RWPE2 (cell line): ENCODE data around the gene PPP2R2D.
"Not testable (repeated sequence)": the region's sequence is repeated elsewhere in the genome, so short reads cannot be mapped to it uniquely, and the experiment has no call there.

Experiments used
- ATAC-seq: fragments of 200-7000 bp; cut with Tn5 transposase; 3 replicates; pipeline ENCODE4 v1.9.1; 2021; ENCODE audit warnings: low read depth
- DNase-seq: peaks from one replicate; pipeline ENCODE4 v3.0.0-alpha.2; 2020; ENCODE audit warnings: low spot score
- H3K27ac ChIP-seq: fragments of 450-650 bp; 2 replicates; pipeline ENCODE4 v1.5.1; 2017; ENCODE audit warnings: mild to moderate bottlenecking; ENCODE audit not compliant: poor library complexity, severe bottlenecking
- H3K27me3 ChIP-seq: fragments of 250-450 bp; sonication (Bioruptor Pico); 2 replicates; pipeline ENCODE4 v1.5.1; 2021; ENCODE audit warnings: mild to moderate bottlenecking, moderate library complexity; ENCODE audit not compliant: insufficient read depth, poor library complexity, severe bottlenecking
- H3K36me3 ChIP-seq: fragments of 250-450 bp; sonication (Bioruptor Pico); 2 replicates; pipeline ENCODE4 v1.5.1; 2020; ENCODE audit warnings: low read depth, mild to moderate bottlenecking, moderate library complexity
- H3K4me1 ChIP-seq: fragments of 250-450 bp; sonication (Bioruptor Pico); 2 replicates; pipeline ENCODE4 v1.5.1; 2021; ENCODE audit warnings: mild to moderate bottlenecking, moderate library complexity; ENCODE audit not compliant: insufficient read depth, poor library complexity, severe bottlenecking
- H3K4me3 ChIP-seq: fragments of 250-450 bp; sonication (Bioruptor Pico); 2 replicates; pipeline ENCODE4 v1.5.1; 2021; ENCODE audit warnings: mild to moderate bottlenecking, moderate library complexity; ENCODE audit not compliant: severe bottlenecking
- H3K9me3 ChIP-seq: fragments of 250-450 bp; sonication (Bioruptor Pico); 2 replicates; pipeline ENCODE4 v1.5.1; 2021; ENCODE audit warnings: mild to moderate bottlenecking, moderate library complexity; ENCODE audit not compliant: severe bottlenecking
- TF ChIP-seq, protein P1 (sequence below): fragments of 450-650 bp; IDR thresholded peaks from one replicate; pipeline ENCODE4 v1.5.1; 2017; ENCODE audit warnings: mild to moderate bottlenecking, moderate library complexity; ENCODE audit not compliant: poor library complexity, severe bottlenecking

The PPP2R2D gene

DNA sequence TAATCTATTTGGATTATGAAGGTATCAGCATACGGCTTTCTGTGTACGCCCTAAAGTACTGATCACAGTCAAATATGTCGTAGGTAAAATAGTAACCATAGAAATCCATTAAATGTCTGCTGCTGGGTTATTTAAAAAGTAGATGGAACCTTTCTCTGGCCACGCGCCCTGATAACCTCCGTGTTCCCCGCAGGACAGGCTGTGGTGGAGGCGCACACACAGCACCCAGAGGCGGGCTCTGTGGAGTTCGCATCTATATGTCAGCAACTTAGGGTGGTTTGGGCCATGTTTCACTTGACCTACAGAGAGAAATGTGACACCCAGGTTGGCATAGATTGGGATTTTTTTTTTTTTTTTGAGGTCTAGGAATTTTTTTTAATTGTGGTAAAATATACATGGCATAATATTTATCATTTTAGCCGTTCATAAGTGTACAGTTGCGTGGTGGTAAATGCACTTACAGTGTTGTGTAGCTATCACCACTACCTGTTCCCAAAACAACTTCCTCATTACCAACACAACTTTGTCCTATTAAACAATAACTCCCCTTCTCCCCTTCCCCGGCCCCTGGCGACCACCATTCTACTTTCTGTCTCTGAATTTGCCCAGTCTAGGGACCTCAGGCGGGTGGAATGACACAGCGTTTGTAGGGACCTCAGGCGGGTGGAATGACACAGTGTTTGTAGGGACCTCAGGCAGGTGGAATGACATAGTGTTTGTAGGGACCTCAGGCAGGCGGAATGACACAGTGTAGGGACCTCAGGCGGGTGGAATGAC lies 15.4 kb downstream of the PPP2R2D start:
- Histone ChIP-seq H3K4me3 (no peak overlapping the region), H3K36me3 (peaks cover 23% of the 10 kb centered on the region), H3K27ac (no peak overlapping the region), H3K4me1 (peaks cover 20% of the 10 kb centered on the region), H3K9me3 (no peaks in the 10 kb centered on the region), H3K27me3 (no peaks in the 10 kb centered on the region)
- DNase-seq = no peak
- ATAC-seq = no peak
- TF ChIP-seq, protein P1, sequence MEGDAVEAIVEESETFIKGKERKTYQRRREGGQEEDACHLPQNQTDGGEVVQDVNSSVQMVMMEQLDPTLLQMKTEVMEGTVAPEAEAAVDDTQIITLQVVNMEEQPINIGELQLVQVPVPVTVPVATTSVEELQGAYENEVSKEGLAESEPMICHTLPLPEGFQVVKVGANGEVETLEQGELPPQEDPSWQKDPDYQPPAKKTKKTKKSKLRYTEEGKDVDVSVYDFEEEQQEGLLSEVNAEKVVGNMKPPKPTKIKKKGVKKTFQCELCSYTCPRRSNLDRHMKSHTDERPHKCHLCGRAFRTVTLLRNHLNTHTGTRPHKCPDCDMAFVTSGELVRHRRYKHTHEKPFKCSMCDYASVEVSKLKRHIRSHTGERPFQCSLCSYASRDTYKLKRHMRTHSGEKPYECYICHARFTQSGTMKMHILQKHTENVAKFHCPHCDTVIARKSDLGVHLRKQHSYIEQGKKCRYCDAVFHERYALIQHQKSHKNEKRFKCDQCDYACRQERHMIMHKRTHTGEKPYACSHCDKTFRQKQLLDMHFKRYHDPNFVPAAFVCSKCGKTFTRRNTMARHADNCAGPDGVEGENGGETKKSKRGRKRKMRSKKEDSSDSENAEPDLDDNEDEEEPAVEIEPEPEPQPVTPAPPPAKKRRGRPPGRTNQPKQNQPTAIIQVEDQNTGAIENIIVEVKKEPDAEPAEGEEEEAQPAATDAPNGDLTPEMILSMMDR = no peak

DNA sequence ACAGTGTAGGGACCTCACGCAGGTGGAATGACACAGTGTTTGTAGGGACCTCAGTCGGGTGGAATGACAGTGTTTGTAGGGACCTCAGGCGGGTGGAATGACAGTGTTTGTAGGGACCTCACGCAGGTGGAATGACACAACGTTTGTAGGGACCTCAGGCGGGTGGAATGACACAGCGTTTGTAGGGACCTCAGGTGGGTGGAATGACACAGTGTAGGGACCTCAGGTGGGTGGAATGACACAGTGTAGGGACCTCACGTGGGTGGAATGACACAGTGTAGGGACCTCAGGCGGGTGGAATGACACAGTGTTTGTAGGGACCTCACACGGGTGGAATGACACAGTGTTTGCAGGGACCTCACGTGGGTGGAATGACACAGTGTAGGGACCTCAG lies 16.0 kb downstream of the PPP2R2D start:
- H3K27ac ChIP-seq, ATAC-seq, H3K27me3 ChIP-seq, H3K9me3 ChIP-seq, DNase-seq, H3K4me3 ChIP-seq: not testable (repeated sequence)
- H3K36me3 ChIP-seq = peaks cover 17% of the 10 kb centered on the region
- peaks cover 20% of the 10 kb centered on the region for H3K4me1 ChIP-seq

DNA sequence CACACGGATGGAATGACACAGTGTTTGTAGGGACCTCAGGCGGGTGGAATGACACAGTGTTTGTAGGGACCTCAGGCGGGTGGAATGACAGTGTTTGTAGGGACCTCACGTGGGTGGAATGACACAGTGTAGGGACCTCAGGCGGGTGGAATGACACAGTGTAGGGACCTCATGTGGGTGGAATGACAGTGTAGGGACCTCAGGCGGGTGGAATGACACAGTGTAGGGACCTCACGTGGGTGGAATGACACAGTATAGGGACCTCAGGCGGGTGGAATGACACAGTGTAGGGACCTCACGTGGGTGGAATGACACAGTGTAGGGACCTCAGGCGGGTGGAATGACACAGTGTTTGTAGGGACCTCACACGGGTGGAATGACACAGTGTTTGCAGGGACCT lies 16.7 kb downstream of the PPP2R2D start:
- H3K27me3 ChIP-seq, H3K36me3 ChIP-seq, DNase-seq, ATAC-seq, H3K4me3 ChIP-seq, H3K9me3 ChIP-seq, H3K27ac ChIP-seq: not testable (repeated sequence)
- H3K4me1 ChIP-seq = peaks cover 20% of the 10 kb centered on the region

DNA sequence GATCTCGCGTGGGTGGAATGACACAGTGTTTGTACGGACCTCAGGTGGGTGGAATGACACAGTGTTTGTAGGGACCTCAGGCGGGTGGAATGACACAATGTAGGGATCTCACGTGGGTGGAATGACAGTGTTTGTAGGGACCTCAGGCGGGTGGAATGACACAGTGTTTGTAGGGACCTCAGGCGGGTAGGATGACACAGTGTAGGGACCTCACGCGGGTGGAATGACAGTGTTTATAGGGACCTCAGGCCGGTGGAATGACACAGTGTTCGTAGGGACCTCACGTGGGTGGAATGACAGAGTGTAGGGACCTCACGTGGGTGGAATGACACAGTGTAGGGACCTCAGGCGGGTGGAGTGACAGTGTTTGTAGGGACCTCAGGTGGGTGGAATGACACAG lies 18.7 kb downstream of the PPP2R2D start:
- not testable (repeated sequence) for H3K9me3 ChIP-seq, H3K27me3 ChIP-seq, H3K4me1 ChIP-seq, H3K27ac ChIP-seq, ATAC-seq, DNase-seq, H3K4me3 ChIP-seq, H3K36me3 ChIP-seq

DNA sequence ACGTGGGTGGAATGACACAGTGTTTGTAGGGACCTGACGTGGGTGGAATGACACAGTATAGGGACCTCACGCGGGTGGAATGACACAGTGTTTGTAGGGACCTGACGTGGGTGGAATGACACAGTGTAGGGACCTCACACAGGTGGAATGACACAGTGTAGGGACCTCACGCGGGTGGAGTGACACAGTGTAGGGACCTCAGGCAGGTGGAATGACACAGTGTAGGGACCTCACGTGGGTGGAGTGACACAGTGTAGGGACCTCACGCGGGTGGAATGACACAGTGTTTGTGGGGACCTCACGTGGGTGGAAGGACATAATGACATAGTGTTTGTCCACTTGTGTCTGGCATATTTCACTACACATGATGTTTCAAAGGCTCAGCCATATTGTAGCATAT lies 19.3 kb downstream of the PPP2R2D start:
- H3K27ac ChIP-seq = no peak overlapping the region
- peaks cover 8% of the 10 kb centered on the region; the same call in 1 of the 2 replicates for H3K36me3 ChIP-seq
- H3K9me3 ChIP-seq = no peaks in the 10 kb centered on the region
- DNase-seq = no peak
- H3K27me3 ChIP-seq = no peaks in the 10 kb centered on the region
- ATAC-seq = no peak
- TF ChIP-seq, protein P1 = no peak
- peaks cover 6% of the 10 kb centered on the region for H3K4me1 ChIP-seq
- H3K4me3 ChIP-seq = no peak overlapping the region

DNA sequence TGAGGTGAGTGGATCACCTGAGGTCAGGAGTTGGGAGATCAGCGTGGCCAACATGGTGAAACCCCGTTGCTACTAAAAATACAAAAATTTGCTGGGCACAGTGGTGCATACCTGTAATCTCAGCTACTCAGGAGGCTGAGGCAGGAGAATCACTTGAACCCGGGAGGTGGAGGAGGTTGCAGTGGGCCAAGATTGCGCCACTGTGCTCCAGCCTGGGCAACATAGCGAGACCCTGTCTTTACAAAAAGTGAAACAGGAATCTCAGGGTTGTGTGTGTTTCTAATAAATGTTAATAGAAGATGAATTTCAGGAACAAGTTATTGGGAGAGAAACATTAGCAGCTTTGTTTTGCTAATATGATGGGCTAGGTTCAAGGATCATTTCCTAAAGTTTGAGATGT lies 19.9 kb downstream of the PPP2R2D start:
- H3K4me3 ChIP-seq = no peak overlapping the region
- TF ChIP-seq, protein P1 = no peak
- no peak overlapping the region for H3K27ac ChIP-seq
- ATAC-seq (no peak), DNase-seq (no peak)
- H3K36me3 ChIP-seq = peaks cover 13% of the 10 kb centered on the region
- H3K27me3 ChIP-seq = no peaks in the 10 kb centered on the region
- H3K9me3 ChIP-seq = no peaks in the 10 kb centered on the region
- peaks cover 6% of the 10 kb centered on the region for H3K4me1 ChIP-seq
